GM19452 (cell line): ENCODE data around the gene BRSK2.

Source experiments
- ATAC-seq: cut with Tn5 transposase; IDR thresholded peaks from one replicate; pipeline ENCODE4 v1.9.1; 2021; ENCODE audit not compliant: unreplicated experiment

Gene BRSK2

DNA sequence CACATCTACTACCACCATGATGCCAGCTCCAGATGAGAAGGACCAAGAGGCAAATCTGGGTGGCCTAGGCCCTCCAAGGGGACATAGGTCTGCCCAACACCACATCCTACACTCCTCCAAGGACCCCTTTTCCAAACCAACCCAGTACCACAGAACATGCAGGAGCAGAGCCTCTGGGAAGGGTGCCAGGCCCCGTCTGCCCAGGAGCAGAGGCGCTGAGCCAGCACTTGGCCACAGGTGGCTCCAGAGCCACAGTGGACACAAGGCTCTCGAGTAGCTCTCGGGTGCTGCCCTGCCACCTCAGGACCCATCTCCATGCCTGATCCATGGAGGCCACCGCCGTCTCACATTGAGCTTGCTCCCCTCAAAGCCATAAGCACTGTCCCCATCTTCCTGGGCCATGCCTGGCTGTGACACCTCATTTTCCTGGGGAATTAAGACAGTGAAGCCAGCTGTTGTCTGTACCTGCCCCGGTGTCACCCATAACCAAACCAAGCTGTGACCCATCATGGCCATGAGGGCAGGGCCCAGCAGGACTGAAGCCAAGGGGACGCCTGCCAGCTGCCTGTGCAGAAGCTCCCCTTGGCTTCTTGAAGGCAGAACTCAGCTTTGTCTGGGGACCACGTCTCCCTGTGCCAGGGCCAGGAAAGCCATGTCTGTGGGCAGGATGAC, 89.4 kb downstream of the BRSK2 start:
- ATAC-seq: no peak

DNA sequence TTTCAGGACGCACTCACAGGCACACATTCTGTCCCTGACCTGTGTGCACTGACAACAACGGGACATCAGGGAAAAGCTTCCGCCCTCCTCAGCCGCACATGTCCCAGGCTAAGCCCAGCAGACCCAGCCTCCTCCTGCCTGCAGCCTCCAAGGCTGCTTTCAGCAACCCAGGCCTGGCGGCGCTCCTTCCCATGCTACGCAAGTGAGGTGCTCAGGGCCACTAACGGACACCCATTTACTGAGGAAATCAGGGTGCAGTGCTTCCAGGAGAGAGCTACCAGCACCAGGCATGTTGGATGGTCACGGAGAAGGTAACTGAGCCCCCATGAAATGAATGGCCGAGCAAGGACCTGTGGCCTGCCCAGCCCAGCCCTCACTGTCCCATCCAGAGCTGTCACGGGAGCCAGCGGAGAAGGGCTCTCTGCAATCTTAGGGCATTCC, 90.0 kb downstream of the BRSK2 start:
- no peak for ATAC-seq

DNA sequence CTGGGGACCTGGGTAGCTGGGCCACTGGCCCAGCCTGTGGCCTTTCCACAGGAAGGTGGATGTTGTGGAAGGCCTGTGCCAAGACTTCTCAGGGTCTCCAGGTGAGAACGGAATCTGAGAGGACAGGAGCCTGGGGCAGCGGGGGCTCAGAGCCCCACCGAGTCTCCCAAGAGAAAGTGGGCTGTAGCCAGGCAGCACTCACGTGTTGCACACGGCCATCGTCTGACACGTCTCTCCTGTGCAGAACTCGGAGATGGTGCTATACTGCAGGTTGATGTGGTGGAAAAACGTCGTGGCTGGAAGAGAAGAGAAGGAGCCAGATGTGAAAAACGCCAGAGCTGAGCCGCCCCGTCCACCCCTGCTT, 90.4 kb downstream of the BRSK2 start:
- no peak for ATAC-seq

DNA sequence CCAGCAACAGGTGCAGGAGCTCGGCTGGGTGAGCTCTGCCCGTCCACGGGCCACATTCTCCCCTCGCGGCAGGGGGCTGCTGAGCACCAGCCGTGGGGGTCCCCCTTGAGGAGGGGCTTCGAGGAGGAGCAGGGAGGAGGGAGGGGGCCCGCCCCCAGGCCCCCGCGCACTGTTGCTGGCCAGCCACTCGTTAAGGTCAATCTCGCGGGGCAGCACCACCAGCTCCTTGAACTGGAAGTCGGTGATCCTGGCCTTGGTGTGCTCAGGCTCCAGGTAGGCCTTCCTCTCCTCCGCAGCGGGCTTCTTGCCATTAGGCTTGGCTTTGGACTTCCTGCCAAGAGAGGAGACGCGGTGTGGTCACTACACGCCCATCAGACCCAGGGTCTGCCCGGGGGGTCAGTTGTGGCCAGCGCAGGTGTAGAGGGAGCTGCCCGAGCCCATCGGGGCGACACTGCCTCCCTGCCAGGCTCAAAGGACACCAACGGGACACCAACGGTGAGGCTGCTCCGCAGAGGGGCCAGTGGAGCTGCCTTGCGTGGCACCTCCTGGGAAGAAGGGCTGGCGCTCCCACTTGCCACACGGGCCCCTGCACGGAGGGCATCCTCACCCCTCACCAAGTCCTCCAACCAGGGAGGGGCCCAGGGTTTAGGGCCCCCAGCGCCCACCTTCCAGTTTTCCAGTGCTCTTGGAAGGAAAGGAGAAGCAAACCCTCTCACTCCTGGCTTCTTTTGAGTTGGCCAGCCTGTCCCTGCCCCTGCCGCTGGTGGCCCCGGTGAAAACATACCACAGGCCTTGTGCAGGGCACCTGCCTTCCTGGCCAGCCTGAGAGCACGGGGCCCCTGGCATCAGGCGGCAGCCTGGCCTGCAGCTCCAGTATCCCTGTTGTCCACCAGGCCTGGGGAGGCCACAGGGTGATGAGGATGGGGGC, 91.1 kb downstream of the BRSK2 start:
- no peak for ATAC-seq

DNA sequence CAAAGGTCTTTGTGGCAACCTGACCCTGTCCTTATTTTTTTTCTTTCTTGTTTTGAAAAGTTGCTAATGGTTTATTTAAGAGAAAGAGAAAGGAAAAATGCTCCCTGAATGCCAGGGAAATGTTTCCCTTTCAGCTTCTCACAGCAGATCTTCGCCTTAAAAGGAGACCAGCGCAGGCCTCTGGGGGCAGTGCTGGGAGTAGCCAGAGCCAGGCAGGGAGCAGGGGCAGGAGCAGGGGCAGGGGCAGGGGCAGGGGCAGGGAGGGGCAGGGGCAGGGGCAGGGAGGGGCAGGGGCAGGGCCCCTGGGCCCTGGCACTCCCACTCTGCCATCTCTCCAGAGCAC, 91.7 kb downstream of the BRSK2 start:
- ATAC-seq: no peak

DNA sequence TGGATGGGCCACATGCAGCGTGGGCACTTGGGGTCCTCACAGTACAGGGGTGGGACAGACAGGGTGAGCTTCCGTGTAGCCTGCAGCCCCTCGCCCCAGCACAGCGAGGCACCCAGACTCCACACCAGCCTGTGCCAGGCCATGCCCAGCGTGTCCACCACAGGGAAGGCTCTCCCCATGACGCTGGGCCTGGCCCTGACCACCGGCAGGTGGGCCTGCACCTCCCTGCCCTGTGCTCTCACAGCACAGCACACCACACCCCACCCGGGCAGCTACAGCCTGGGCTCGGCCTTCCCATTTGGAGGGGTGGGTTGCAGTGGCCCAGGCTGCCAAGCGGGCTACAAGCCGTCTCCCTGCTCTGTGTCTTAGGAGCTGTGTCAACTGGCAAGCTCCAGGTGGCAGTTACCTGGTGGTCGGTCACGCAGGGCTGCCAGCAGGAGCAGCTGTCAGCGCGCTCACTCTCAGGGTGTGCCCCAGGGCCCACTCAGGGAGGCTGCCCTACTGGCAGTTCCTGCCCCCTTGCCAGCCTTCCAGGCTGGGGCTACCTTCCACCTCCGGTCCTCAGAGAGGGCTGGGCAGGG, 92.2 kb downstream of the BRSK2 start:
- no peak for ATAC-seq

DNA sequence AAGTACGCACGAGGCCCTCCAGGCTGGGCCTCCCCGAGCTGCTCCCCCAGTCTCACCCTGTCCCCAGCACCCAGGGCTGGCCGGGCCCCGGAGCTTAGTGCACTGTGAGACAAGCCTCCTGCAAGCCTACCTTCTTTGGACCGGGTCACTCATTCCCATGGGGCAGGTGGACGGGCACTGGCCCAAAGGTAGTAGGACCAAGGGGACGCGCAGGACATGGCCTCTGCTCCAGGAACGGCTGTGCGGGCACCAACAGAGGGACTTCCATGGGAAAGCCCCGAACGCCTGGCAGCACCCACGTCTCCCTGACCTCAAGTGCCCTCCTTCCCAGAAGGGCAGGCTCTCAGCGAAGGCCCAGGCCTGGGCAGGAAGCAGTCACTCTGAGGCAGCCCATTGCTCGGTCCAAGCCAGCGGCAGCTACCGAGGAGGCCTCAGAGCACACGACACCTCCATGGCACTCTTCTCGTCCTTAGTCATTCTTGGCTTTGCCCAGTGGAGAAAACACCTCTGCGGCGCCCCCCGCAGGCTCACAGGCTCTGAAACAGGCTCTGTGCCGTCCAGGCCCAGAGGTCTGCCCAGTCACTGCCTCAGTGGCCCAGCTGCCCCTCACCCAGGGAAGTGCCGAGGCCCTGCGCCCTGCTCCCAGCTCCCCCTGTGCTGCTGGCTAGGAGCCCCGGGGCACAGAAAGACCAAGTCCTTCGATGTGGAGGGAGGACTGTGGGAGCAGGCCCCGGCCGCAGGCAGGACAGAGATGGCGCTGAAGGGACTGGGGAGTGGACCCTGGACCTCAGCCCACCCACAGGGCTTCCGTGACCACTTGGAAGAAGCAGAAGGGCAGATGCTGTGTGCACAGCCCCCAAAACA, 93.1 kb downstream of the BRSK2 start:
- no peak for ATAC-seq

DNA sequence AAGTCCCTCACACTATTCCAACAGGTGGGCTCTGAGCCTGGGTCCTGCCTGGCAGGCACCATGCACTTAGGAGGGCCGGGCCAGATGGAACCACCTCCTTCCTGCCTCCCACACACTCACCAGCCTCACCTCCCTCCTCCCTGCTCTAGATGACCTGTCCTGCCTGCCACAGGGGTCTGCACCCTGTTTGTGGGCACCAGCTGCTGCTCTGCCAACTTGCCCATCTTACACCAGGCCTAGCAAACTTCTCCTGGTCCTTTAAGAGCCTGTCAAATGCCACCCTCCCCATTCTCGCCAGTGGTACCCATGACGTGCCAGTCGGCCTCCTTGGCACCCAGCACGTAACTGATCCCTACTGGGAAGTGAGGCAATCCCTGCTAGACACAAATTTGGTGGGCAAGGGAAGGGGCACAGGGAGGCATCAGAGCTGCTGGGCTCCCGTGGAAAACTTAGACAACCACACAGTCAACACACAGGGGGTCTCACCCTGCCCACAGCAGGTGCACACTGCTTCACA, 93.8 kb downstream of the BRSK2 start:
- no peak for ATAC-seq

DNA sequence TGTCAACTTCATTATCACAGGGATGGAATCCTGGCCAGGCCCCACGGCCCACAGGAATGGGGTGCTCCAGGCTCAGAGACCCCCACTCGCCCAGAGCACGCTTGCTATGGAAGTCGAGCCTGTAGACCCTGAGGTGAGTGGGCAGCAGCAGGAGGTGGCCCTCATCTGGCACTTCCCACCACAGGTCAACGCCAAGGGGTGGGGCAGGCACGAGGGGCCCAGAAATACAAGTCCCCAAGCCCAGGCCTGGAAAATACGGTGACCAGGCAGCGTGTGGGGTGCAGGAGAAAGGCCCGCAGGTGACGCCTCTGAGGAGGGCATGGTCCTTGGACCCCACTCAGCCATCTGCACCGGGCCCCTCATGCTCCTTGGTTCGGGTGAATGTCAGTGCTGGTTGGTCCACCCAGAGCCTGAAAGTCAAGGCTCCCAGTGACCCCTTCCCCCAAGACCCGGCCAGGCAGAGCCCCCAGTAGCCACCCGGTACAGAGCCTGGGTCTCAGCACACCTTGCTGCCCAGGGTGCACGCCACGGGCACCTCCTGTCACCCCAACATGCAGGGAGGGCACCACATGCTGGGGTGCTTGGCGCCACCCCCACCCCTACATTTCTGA, 94.4 kb downstream of the BRSK2 start:
- ATAC-seq: no peak

DNA sequence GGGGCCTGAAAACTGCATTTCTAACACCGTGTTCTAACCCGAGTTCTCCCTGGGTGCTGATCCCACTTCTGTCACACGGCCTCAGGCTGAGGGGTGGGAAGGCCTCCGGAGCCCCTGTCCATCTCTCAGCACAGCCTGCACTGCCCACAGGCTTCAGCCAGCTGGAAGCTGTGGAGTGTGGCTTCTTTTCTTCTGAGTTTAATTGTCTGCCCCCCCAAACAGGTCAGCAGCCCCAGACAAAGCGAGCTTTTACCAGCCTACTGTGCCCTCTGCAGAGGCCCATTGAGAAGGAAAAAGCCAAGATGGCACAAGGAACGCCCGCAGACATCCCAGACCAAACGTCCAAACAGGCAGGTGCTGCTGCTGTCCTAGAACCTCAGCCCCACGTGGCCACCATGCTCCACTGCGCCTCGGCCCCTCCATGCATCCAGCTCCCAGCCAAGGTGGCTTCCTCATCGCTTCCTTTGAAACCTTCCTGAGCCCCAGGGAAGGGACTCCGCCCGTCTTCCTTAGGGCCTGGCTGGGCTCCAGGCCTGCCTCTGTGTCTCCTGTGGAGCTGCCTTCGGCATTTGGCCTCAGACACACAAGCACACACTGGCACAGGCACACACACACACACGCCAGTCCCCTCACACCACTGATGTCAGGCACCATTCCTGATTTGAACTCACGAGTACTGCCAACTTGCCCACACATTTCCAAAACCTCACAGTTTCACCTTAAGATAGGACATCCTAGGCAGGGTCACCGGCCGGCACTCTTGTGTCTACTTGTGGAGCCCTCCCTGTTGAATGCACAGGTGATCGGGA, 95.2 kb downstream of the BRSK2 start:
- no peak for ATAC-seq

DNA sequence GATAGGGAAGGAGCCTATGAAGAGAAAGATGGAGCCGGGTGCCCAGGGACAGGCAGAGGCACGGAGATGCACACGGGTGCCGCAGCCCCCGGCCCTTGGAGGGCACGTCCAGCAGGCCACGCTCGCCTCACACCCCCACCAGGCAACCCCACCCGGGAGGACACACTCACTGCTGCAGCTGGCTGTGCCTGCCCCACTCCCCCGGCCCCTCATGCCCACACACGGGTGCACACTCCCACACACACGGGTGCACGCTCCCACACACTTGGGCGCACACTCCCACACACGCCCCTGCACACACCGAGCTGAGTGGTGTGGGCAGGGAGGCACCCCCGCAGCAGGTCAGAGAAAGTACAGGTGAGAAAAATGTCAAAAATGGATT, 95.8 kb downstream of the BRSK2 start:
- ATAC-seq: no peak

DNA sequence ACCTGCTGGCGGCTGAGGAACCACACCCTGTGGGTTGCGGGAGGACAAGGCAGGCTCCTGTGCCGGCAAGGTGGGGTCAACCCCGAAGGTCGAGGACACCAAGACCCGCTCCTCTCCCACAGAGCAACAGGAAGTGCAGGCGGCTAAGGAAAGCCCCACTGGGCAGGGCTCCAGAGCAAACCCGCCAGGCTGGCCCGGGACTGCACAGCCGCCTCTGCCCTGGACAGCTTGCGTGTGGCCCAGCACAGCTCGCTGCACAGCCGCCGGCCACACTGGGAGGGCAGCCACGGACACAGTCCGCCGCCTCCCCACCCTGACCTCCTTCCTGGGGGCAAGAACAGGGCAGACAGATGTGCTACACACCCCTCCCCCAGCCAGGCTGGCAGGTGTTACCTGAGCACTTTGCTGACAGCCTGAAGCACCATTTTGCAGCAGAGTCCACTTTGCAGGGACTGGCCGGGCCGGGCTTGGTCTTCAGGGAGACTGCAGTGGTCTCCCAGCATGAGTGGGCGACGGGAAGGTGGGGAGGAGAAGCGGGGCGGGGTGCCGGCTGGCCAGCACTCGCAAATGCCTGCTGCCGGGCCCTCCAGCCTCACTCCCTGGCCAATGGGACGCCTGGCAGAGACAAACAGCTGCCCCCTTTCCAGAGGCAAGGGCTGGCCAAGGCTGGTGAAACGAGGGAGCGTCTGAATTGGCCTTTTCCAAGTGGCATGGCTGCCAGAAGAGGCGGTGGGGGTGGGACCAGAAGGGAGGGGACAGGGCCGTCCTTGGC, 96.5 kb downstream of the BRSK2 start, which contains the start of gene MOB2:
Gene MOB2, minus strand, starts transcription at position 726 of the 772 bp plus-strand sequence. Its CDS starts 223 bp downstream, at position 503.
- ATAC-seq: no peak

DNA sequence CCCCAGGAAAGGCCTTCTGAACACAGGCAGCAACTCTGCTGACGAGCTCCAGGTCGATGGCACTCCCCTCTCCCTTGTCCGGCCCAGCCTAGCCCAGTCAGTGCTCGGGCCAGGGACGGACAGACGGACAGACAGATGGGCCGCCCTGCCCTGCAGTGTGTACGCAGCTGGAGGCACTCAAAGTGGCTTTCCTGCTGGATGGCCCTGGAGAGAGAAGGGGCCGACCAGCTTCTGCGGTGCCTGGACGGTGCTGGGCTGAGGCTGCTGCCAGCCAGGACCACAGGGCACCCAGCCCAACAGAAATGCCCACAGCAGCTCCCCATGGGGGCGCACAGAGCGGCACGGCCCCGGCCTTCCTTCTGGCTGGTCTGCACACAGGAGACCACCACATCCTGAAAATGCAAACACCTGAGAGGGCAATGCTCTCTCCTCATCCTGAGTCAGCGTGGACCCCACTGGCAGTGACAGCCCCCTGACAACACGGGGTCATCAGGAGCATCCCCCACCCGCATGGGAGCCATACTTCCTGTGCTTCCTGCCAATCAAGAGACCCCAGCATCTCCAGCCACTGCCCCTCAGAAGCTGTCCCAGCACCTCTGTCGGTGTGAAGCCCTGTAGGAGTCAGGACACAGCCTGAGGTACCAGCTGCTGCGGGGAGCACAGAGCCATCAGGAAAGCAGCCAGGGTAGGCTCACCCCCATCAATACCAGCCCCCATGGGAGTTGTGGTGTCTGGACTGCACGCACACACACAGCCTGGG, 97.5 kb downstream of the BRSK2 start:
- ATAC-seq: no peak

DNA sequence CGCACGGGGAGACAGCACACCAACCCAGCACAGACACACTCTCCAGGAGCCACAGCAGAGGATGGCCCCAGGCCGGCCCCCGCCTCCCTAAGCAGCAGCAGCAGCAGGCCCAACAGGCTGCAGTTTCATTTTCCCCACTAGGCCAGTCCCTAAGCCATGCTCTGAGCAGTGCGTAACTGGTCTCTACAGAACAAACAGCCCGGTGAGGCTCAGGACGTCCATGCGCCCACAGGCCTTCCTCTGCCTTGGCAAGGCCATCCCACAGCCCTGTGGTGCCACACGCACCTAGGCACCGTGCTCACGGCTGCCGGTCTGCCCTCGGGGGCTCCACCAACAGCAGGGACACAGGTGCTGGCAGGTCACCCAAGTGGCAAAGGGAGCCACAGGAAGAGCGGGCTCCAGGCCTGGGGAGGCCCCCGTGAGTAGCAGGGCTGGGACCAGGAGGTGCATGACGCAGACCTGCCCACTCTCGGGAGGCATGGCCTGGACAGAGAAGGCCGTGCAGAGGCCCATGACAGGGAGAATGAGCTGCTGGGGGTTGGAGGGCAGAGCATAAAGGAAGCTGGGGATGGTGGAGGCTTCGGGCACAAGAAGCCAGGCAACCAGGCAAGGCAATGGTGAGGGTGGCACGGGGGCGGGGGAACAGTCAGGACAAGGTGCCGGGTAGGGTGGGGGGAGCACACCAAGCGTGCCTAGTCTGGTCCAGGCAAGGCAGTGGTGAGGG, 98.3 kb downstream of the BRSK2 start:
- no peak for ATAC-seq

DNA sequence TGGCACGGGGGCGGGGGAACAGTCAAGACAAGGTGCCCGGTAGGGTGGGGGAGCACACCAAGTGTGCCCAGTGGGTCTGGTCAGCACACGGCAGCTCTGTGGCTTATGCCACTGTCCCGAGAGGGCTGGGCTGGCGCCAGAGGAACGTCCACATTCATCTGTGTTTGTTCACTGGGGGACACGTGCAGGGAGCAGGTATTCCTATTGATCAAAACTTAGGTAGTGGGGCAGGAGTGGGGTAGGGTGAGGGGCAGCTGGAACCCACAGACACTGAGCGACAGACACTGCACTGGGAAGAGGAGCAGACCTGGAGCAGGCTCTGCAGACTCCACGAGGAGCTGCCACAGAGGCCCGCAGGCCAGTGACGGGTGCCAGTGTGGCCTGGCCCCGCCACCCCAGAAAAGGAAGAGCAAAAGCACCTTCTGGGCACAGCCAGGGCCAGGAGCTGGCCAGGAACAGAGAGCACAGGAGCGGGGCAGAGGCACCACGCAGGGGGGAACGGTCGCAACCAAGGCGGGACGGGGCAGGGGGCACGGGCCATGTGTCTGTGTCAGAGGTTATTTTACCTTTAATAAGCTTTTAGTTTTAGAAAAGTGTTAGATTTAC, 98.9 kb downstream of the BRSK2 start:
- no peak for ATAC-seq

DNA sequence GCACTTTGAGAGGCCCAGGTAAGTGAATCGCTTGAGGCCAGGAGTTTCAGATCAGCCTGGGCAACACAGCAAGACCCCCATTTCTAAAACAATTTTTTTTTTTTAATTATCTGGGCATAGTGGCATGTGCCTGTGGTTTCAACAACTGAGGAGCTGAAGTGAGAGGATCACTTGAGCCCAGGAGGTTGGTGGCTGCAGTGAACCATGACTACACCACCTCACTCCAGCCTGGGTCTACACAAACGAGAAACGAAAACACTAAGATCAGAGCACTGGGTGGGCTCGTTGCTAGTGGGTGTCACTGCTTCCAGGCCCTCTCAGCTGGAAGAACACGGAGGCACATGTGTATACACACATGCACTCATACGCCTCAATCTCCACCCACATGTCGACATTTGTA, 100.9 kb downstream of the BRSK2 start:
- no peak for ATAC-seq

DNA sequence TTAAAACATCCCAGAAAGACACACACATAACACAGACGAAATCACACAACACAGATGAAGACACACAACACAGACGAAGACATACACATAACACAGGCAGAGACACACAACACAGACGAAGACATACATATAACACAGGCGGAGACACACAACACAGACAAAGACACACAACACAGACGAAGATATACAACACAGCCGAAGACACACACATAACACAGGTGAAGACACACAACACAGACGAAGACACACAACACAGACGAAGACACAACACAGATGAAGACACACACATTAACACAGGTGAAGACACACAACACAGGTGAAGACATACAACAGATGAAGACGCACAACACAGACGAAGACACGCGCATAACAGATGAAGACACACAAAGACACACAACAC, 101.6 kb downstream of the BRSK2 start:
- ATAC-seq: no peak
